ENCODE data around the gene CPNE7.

Gene CPNE7
- 1.5 to 3.8 (median 3.6) reads per million in 3 donors for total RNA-seq

DNA sequence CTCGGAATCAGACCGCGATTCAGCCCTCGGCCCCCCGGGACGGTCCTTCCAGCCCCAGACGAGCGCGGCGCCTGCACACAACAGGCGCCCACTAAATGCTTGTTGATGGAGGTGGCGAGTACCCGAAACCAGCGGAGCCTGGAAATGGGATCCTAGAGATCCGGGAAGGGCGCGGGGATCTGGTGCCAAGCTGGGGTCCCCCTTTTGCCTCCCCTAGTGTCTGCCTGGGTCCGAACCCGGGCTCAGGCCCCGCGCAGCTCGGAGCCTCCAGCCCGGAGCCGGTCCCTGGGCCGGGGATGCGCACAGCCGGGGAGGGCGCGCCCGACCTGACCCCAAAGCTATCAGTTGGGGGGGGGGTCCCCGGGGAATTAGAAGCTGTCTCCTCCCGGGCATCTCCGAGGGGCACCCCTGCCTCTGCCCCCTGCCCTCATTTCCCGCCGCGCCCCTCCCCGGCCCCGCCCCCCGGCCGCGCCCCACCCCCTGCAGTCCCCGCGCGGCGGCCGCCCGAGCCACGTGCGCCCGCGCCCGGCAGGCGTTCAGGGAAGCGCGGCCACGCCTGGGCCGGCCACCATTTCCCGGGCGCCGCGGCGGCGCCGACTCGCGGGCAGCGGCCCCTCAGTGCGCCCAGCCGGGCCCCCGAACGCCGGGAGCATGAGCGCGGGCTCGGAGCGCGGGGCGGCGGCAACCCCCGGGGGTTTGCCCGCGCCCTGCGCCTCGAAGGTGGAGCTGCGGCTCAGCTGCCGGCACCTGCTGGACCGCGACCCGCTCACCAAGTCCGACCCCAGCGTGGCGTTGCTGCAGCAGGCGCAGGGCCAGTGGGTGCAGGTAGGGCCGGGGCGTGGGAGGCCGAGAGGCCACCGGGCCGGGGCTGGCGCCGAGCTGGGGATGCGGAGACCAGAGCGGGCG lies at the start of gene CPNE7:
Gene CPNE7, plus strand, starts transcription at position 512 of the 906 bp plus-strand sequence. Its CDS starts 140 bp downstream, at position 652.
- Histone ChIP-seq H3K36me3 (ENCODE audit: control insufficient read depth, insufficient read depth, low read length) (no peaks in the 10 kb centered on the region), H3K4me3 (ENCODE audit: insufficient read depth, low read depth, low read length, poor library complexity, severe bottlenecking) (peak within 1 kb of the TSS; percentile 55), H3K4me1 (ENCODE audit: control insufficient read depth, insufficient read depth, low read length, poor library complexity, severe bottlenecking) (peaks cover 19% of the 10 kb centered on the region), H3K9me3 (ENCODE audit: control insufficient read depth, low read length) (no peaks in the 10 kb centered on the region), H3K27me3 (replicated peaks; ENCODE audit: control insufficient read depth, insufficient read depth, low read length, poor library complexity, severe bottlenecking) (peaks cover 13% of the 10 kb centered on the region), H3K27ac (ENCODE audit: insufficient read depth, low read length, poor library complexity, severe bottlenecking) (no peak within 1 kb of the TSS)
- DNase-seq, result no peak

GRCh38 chr16:89529097-89529496 lies 46.5 kb upstream of the CPNE7 start:
- no peaks in the 10 kb centered on the region for H3K9me3 ChIP-seq (ENCODE audit: control insufficient read depth, low read length)
- peaks cover 57% of the 10 kb centered on the region for H3K36me3 ChIP-seq (ENCODE audit: control insufficient read depth, insufficient read depth, low read length)
- no peak overlapping the region for H3K4me3 ChIP-seq (ENCODE audit: insufficient read depth, low read depth, low read length, poor library complexity, severe bottlenecking)
- peaks cover 5% of the 10 kb centered on the region for H3K4me1 ChIP-seq (ENCODE audit: control insufficient read depth, insufficient read depth, low read length, poor library complexity, severe bottlenecking)
- no peaks in the 10 kb centered on the region for H3K27me3 ChIP-seq (replicated peaks; ENCODE audit: control insufficient read depth, insufficient read depth, low read length, poor library complexity, severe bottlenecking)
- H3K27ac ChIP-seq (ENCODE audit: insufficient read depth, low read length, poor library complexity, severe bottlenecking), result no peak overlapping the region
- DNase-seq, result no peak

DNA sequence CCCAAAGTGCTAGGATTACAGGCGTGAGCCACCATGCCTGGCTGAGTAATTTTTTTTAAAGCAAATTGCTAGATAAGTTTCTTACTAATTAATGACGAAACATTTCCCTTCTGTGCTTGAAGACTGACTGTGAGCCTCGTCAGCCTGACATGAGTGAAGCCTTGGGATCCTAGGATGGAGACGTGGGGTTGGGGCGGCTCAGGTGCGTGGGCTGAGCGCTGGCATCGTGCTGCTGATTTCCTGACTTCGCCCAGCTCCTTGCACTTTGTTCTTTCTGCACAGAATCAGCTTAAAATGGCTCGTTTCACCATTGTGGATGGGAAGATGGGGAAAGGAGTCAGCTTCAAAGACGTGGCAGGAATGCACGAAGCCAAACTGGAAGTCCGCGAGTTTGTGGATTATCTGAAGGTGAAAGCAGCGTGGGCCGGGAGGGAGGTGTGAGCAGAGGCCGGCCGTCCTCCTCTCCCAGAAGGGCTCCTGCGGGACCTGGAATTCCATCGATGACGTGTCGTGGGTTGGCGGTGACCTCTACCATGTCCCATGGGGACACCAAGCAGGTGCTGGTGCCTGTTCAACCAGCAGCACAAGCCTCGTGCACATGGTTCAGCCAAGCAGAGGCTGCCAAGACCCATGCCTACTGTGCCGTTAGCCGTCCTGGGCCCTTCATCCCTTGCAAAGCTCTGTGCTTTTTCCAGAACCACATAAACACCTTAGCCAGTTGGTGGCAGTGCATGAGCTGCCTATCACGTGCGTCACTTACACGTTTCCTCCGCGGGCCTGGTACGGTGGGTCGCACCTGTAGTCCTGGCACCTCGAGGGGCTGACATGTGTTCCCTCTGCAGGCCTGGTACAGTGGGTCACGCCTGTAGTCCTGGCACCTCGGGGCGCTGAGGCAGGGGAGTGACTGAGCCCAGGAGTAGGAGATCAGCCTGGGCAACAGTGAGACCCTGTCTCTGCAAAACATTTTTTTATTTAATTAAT lies 44.9 kb upstream of the CPNE7 start:
- Histone ChIP-seq H3K27ac (ENCODE audit: insufficient read depth, low read length, poor library complexity, severe bottlenecking) (no peak overlapping the region), H3K36me3 (ENCODE audit: control insufficient read depth, insufficient read depth, low read length) (peaks cover 41% of the 10 kb centered on the region), H3K4me3 (ENCODE audit: insufficient read depth, low read depth, low read length, poor library complexity, severe bottlenecking) (no peak overlapping the region), H3K4me1 (ENCODE audit: control insufficient read depth, insufficient read depth, low read length, poor library complexity, severe bottlenecking) (peaks cover 21% of the 10 kb centered on the region), H3K27me3 (replicated peaks; ENCODE audit: control insufficient read depth, insufficient read depth, low read length, poor library complexity, severe bottlenecking) (no peaks in the 10 kb centered on the region), H3K9me3 (ENCODE audit: control insufficient read depth, low read length) (no peaks in the 10 kb centered on the region)
- DNase-seq, result no peak

GRCh38 chr16:89531821-89532526 lies 43.6 kb upstream of the CPNE7 start:
- H3K4me3 ChIP-seq (ENCODE audit: insufficient read depth, low read depth, low read length, poor library complexity, severe bottlenecking), result no peak overlapping the region
- no peak overlapping the region for H3K27ac ChIP-seq (ENCODE audit: insufficient read depth, low read length, poor library complexity, severe bottlenecking)
- DNase-seq, result no peak
- H3K27me3 ChIP-seq (replicated peaks; ENCODE audit: control insufficient read depth, insufficient read depth, low read length, poor library complexity, severe bottlenecking), result no peaks in the 10 kb centered on the region
- H3K36me3 ChIP-seq (ENCODE audit: control insufficient read depth, insufficient read depth, low read length), result peaks cover 34% of the 10 kb centered on the region
- no peaks in the 10 kb centered on the region for H3K9me3 ChIP-seq (ENCODE audit: control insufficient read depth, low read length)
- peaks cover 21% of the 10 kb centered on the region for H3K4me1 ChIP-seq (ENCODE audit: control insufficient read depth, insufficient read depth, low read length, poor library complexity, severe bottlenecking)

GRCh38 chr16:89534252-89534756 lies 41.3 kb upstream of the CPNE7 start:
- DNase-seq, result peak in 2 of 3 donors; percentile 3 to 11
- Histone ChIP-seq H3K36me3 (ENCODE audit: control insufficient read depth, insufficient read depth, low read length) (peaks cover 34% of the 10 kb centered on the region), H3K4me3 (ENCODE audit: insufficient read depth, low read depth, low read length, poor library complexity, severe bottlenecking) (peak overlapping the region; percentile 24), H3K4me1 (ENCODE audit: control insufficient read depth, insufficient read depth, low read length, poor library complexity, severe bottlenecking) (peaks cover 21% of the 10 kb centered on the region), H3K27ac (ENCODE audit: insufficient read depth, low read length, poor library complexity, severe bottlenecking) (peak overlapping the region; percentile 54), H3K27me3 (replicated peaks; ENCODE audit: control insufficient read depth, insufficient read depth, low read length, poor library complexity, severe bottlenecking) (no peaks in the 10 kb centered on the region), H3K9me3 (ENCODE audit: control insufficient read depth, low read length) (no peaks in the 10 kb centered on the region)

DNA sequence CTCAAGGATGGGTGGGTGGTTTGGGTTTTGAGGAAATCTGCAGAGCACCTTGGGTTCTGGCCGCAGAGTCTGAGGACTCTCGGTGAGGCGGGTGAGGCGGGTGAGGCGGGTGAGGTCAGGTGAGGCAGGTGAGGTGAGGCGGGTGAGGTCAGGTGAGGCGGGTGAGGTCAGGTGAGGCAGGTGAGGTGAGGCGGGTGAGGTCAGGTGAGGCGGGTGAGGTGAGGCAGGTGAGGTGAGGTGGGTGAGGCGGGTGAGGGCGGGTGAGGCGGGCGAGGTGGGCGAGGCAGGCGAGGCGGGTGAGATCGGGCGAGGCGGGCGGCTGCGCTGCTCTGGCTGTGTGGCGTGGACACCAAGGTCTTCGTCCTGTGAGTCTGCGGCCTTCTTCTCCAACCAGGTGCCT lies 39.2 kb upstream of the CPNE7 start:
- H3K27ac ChIP-seq (ENCODE audit: insufficient read depth, low read length, poor library complexity, severe bottlenecking), result no peak overlapping the region
- peaks cover 22% of the 10 kb centered on the region for H3K36me3 ChIP-seq (ENCODE audit: control insufficient read depth, insufficient read depth, low read length)

DNA sequence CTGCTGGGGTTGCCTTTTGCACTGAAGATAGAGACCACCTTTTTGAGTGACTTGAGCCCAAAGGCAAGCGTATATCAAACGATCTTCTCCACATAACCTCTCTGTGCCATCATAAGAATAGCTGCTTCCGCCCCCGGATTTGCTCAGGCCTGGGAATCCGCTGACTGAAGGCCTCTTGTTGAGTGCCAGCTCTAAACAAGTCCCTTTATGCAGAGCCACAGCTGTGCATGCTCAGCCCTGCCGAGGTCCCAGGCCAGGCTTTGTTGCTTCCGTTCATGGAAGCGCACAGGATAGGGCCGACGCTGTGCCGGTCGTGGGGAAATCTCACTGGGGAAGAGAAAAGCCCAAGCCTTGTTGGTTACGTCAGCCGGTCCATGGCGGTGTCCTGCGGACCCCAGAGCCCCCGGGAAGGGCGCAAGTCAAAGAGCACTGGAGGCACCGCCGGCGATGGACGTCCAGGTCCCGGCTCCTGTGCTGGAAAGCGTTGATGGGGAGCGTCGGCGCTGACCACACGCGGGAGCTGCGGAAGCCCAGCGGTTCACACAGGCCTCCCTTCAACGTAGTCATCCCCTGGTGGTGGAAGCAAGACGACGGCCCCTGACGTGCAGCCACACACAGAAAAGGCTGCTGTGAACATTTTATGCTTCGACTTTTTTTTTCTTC lies 38.5 kb upstream of the CPNE7 start:
- H3K4me1 ChIP-seq (ENCODE audit: control insufficient read depth, insufficient read depth, low read length, poor library complexity, severe bottlenecking), result peaks cover 21% of the 10 kb centered on the region
- H3K9me3 ChIP-seq (ENCODE audit: control insufficient read depth, low read length), result no peaks in the 10 kb centered on the region
- no peak overlapping the region for H3K27ac ChIP-seq (ENCODE audit: insufficient read depth, low read length, poor library complexity, severe bottlenecking)
- no peak for DNase-seq
- H3K36me3 ChIP-seq (ENCODE audit: control insufficient read depth, insufficient read depth, low read length), result peaks cover 17% of the 10 kb centered on the region
- H3K4me3 ChIP-seq (ENCODE audit: insufficient read depth, low read depth, low read length, poor library complexity, severe bottlenecking), result no peak overlapping the region
- H3K27me3 ChIP-seq (replicated peaks; ENCODE audit: control insufficient read depth, insufficient read depth, low read length, poor library complexity, severe bottlenecking), result no peaks in the 10 kb centered on the region

More for the DNA sequence above, 39.2 kb upstream of the CPNE7 start:
- Histone ChIP-seq H3K9me3 (ENCODE audit: control insufficient read depth, low read length) (no peaks in the 10 kb centered on the region), H3K27me3 (replicated peaks; ENCODE audit: control insufficient read depth, insufficient read depth, low read length, poor library complexity, severe bottlenecking) (no peaks in the 10 kb centered on the region), H3K4me1 (ENCODE audit: control insufficient read depth, insufficient read depth, low read length, poor library complexity, severe bottlenecking) (peaks cover 21% of the 10 kb centered on the region), H3K4me3 (ENCODE audit: insufficient read depth, low read depth, low read length, poor library complexity, severe bottlenecking) (no peak overlapping the region)
- no peak for DNase-seq

DNA sequence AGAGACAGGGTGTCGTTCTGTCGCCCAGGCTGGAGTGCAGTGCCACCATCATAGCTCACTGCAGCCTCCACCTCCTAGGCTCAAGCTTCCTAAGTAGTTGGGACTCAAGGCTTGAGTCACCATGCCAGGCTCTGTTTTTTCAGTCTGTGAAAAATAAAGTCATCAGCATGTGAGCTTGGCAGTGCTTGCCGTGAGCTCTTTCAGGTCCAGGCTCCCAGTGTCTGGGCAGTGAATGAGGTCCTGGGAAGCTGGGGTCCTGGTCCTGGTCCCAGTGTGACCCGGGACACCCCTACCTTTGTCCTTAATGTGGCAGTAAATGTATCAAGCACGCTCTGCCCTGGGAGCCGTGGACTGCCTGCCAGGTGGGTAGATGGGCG lies 38.0 kb upstream of the CPNE7 start:
- Histone ChIP-seq H3K9me3 (ENCODE audit: control insufficient read depth, low read length) (no peaks in the 10 kb centered on the region), H3K4me3 (ENCODE audit: insufficient read depth, low read depth, low read length, poor library complexity, severe bottlenecking) (no peak overlapping the region), H3K27ac (ENCODE audit: insufficient read depth, low read length, poor library complexity, severe bottlenecking) (no peak overlapping the region), H3K4me1 (ENCODE audit: control insufficient read depth, insufficient read depth, low read length, poor library complexity, severe bottlenecking) (peaks cover 21% of the 10 kb centered on the region), H3K27me3 (replicated peaks; ENCODE audit: control insufficient read depth, insufficient read depth, low read length, poor library complexity, severe bottlenecking) (no peaks in the 10 kb centered on the region), H3K36me3 (ENCODE audit: control insufficient read depth, insufficient read depth, low read length) (peaks cover 19% of the 10 kb centered on the region)
- DNase-seq, result no peak

GRCh38 chr16:89538286-89538685 lies 37.3 kb upstream of the CPNE7 start:
- no peak for DNase-seq
- no peaks in the 10 kb centered on the region for H3K27me3 ChIP-seq (replicated peaks; ENCODE audit: control insufficient read depth, insufficient read depth, low read length, poor library complexity, severe bottlenecking)
- H3K4me1 ChIP-seq (ENCODE audit: control insufficient read depth, insufficient read depth, low read length, poor library complexity, severe bottlenecking), result peaks cover 21% of the 10 kb centered on the region
- no peak overlapping the region for H3K27ac ChIP-seq (ENCODE audit: insufficient read depth, low read length, poor library complexity, severe bottlenecking)
- H3K4me3 ChIP-seq (ENCODE audit: insufficient read depth, low read depth, low read length, poor library complexity, severe bottlenecking), result no peak overlapping the region
- H3K36me3 ChIP-seq (ENCODE audit: control insufficient read depth, insufficient read depth, low read length), result peaks cover 20% of the 10 kb centered on the region
- no peaks in the 10 kb centered on the region for H3K9me3 ChIP-seq (ENCODE audit: control insufficient read depth, low read length)
